ENCODE results near the gene MAPK11.

MAPK11 gene

GRCh38 chr22:50245214-50246072 lies 24.7 kb downstream of the MAPK11 start:
- peaks cover 5% of the 10 kb centered on the region for H3K36me3 Mint-ChIP-seq
- no peaks in the 10 kb centered on the region for H3K27me3 Mint-ChIP-seq
- peak overlapping the region; percentile 100 for H3K27ac Mint-ChIP-seq
- no peaks in the 10 kb centered on the region for H3K9me3 Mint-ChIP-seq
- H3K4me3 Mint-ChIP-seq, result peak overlapping the region; percentile 99
- peaks cover 30% of the 10 kb centered on the region for H3K4me1 Mint-ChIP-seq

- Mint-ChIP-seq H3K36me3 (peaks cover 5% of the 10 kb centered on the region), H3K27ac (peak within 1 kb of the TSS; percentile 100), H3K4me1 (peaks cover 27% of the 10 kb centered on the region), H3K4me3 (peak within 1 kb of the TSS; percentile 99), H3K27me3 (no peaks in the 10 kb centered on the region), H3K9me3 (no peaks in the 10 kb centered on the region)
Measured at GRCh38 chr22:50244420-50245213, 25.6 kb downstream of the MAPK11 start, which contains the start of gene TUBGCP6. Gene TUBGCP6, minus strand, starts transcription at chr22:50245023. Its CDS starts 564 bp downstream, at chr22:50244459.

- peaks cover 27% of the 10 kb centered on the region for H3K4me1 Mint-ChIP-seq
Measured at GRCh38 chr22:50243685-50244419, 26.3 kb downstream of the MAPK11 start.

GRCh38 chr22:50242406-50242949 lies 27.7 kb downstream of the MAPK11 start:
- H3K27ac Mint-ChIP-seq, result peak overlapping the region; percentile 8
- no peaks in the 10 kb centered on the region for H3K27me3 Mint-ChIP-seq
- no peaks in the 10 kb centered on the region for H3K9me3 Mint-ChIP-seq
- peaks cover 32% of the 10 kb centered on the region for H3K4me1 Mint-ChIP-seq
- peaks cover 5% of the 10 kb centered on the region for H3K36me3 Mint-ChIP-seq
- H3K4me3 Mint-ChIP-seq, result peak overlapping the region; percentile 99

More at GRCh38 chr22:50243685-50244419, 26.3 kb downstream of the MAPK11 start:
- H3K4me3 Mint-ChIP-seq, result peak overlapping the region; percentile 99
- peaks cover 5% of the 10 kb centered on the region for H3K36me3 Mint-ChIP-seq
- peak overlapping the region; percentile 100 for H3K27ac Mint-ChIP-seq
- H3K27me3 Mint-ChIP-seq, result no peaks in the 10 kb centered on the region
- no peaks in the 10 kb centered on the region for H3K9me3 Mint-ChIP-seq

- H3K27ac Mint-ChIP-seq, result no peak overlapping the region
- no peaks in the 10 kb centered on the region for H3K27me3 Mint-ChIP-seq
- no peaks in the 10 kb centered on the region for H3K9me3 Mint-ChIP-seq
- H3K4me3 Mint-ChIP-seq, result no peak overlapping the region
- peaks cover 46% of the 10 kb centered on the region for H3K4me1 Mint-ChIP-seq
- no peaks in the 10 kb centered on the region for H3K36me3 Mint-ChIP-seq
Measured at GRCh38 chr22:50238755-50239154, 31.4 kb downstream of the MAPK11 start.

- H3K27me3 Mint-ChIP-seq, result no peaks in the 10 kb centered on the region
- no peak overlapping the region for H3K27ac Mint-ChIP-seq
- H3K9me3 Mint-ChIP-seq, result no peaks in the 10 kb centered on the region
- H3K4me1 Mint-ChIP-seq, result peaks cover 43% of the 10 kb centered on the region
- no peak overlapping the region for H3K4me3 Mint-ChIP-seq
- no peaks in the 10 kb centered on the region for H3K36me3 Mint-ChIP-seq
Measured at GRCh38 chr22:50236731-50237409, 33.3 kb downstream of the MAPK11 start.

GRCh38 chr22:50233223-50233622 lies 37.0 kb downstream of the MAPK11 start:
- no peaks in the 10 kb centered on the region for H3K9me3 Mint-ChIP-seq
- H3K27ac Mint-ChIP-seq, result no peak overlapping the region
- no peak overlapping the region for H3K4me3 Mint-ChIP-seq
- H3K27me3 Mint-ChIP-seq, result no peaks in the 10 kb centered on the region
- H3K4me1 Mint-ChIP-seq, result peaks cover 30% of the 10 kb centered on the region
- H3K36me3 Mint-ChIP-seq, result no peaks in the 10 kb centered on the region

GRCh38 chr22:50232481-50233151 lies 37.6 kb downstream of the MAPK11 start:
- Mint-ChIP-seq H3K27me3 (no peaks in the 10 kb centered on the region), H3K4me1 (peaks cover 24% of the 10 kb centered on the region), H3K9me3 (no peaks in the 10 kb centered on the region), H3K36me3 (no peaks in the 10 kb centered on the region), H3K27ac (no peak overlapping the region), H3K4me3 (no peak overlapping the region)

GRCh38 chr22:50229370-50229769 lies 40.8 kb downstream of the MAPK11 start:
- Mint-ChIP-seq H3K27me3 (no peaks in the 10 kb centered on the region), H3K9me3 (no peaks in the 10 kb centered on the region), H3K4me1 (peaks cover 7% of the 10 kb centered on the region), H3K4me3 (no peak overlapping the region), H3K36me3 (peaks cover 2% of the 10 kb centered on the region), H3K27ac (no peak overlapping the region)

GRCh38 chr22:50228366-50228765 lies 41.8 kb downstream of the MAPK11 start:
- peaks cover 5% of the 10 kb centered on the region for H3K36me3 Mint-ChIP-seq
- H3K4me1 Mint-ChIP-seq, result no peaks in the 10 kb centered on the region
- H3K27me3 Mint-ChIP-seq, result no peaks in the 10 kb centered on the region
- H3K9me3 Mint-ChIP-seq, result no peaks in the 10 kb centered on the region
- no peak overlapping the region for H3K27ac Mint-ChIP-seq
- no peak overlapping the region for H3K4me3 Mint-ChIP-seq

- Mint-ChIP-seq H3K36me3 (peaks cover 5% of the 10 kb centered on the region), H3K9me3 (no peaks in the 10 kb centered on the region), H3K4me1 (no peaks in the 10 kb centered on the region), H3K4me3 (no peak overlapping the region), H3K27ac (no peak overlapping the region), H3K27me3 (no peaks in the 10 kb centered on the region)
Measured at GRCh38 chr22:50227579-50228215, 42.5 kb downstream of the MAPK11 start.

- H3K27ac Mint-ChIP-seq, result no peak overlapping the region
- no peaks in the 10 kb centered on the region for H3K4me1 Mint-ChIP-seq
- no peaks in the 10 kb centered on the region for H3K27me3 Mint-ChIP-seq
- H3K9me3 Mint-ChIP-seq, result no peaks in the 10 kb centered on the region
- peaks cover 5% of the 10 kb centered on the region for H3K36me3 Mint-ChIP-seq
- no peak overlapping the region for H3K4me3 Mint-ChIP-seq
Measured at GRCh38 chr22:50226875-50227165, 43.4 kb downstream of the MAPK11 start.

GRCh38 chr22:50226063-50226874 lies 43.9 kb downstream of the MAPK11 start:
- no peaks in the 10 kb centered on the region for H3K4me1 Mint-ChIP-seq
- H3K36me3 Mint-ChIP-seq, result peaks cover 5% of the 10 kb centered on the region
- H3K9me3 Mint-ChIP-seq, result no peaks in the 10 kb centered on the region
- H3K27me3 Mint-ChIP-seq, result no peaks in the 10 kb centered on the region
- H3K4me3 Mint-ChIP-seq, result no peak overlapping the region
- H3K27ac Mint-ChIP-seq, result no peak overlapping the region

All from activated naive CD4-positive, alpha-beta T cell treated with anti-CD3 and anti-CD28 coated beads, Interleukin-2, amount 50 U/mL, for 24 hours (primary cell).